Upper lobe of right lung (tissue), 1 donor: ENCODE results near the gene SLC30A2. TPM values are rescaled to one million over a fixed set of nuclear protein-coding genes. Genes with fewer than 3 reads are reported as not detected.

Experiments
- ATAC-seq: fragments of 200-7000 bp; cut with Tn5 transposase; one replicate; pipeline ENCODE4 v1.9.1; 2020; ENCODE audit warnings: mild to moderate bottlenecking, moderate library complexity
- DNase-seq: peaks from one replicate; pipeline ENCODE4 v3.0.0-alpha.2; 2020
- H3K27ac ChIP-seq: fragments of 200-600 bp; one replicate; pipeline ENCODE4 v1.8.0; 2022
- H3K27me3 ChIP-seq: fragments of 200-600 bp; one replicate; pipeline ENCODE4 v1.8.0; 2022; ENCODE audit warnings: mild to moderate bottlenecking
- H3K36me3 ChIP-seq: fragments of 200-600 bp; one replicate; pipeline ENCODE4 v1.8.0; 2022
- H3K4me1 ChIP-seq: fragments of 200-600 bp; one replicate; pipeline ENCODE4 v1.8.0; 2022
- H3K4me3 ChIP-seq: fragments of 200-600 bp; one replicate; pipeline ENCODE4 v1.8.0; 2022; ENCODE audit warnings: mild to moderate bottlenecking
- H3K9me3 ChIP-seq: fragments of 200-600 bp; one replicate; pipeline ENCODE4 v1.8.0; 2022
- CTCF ChIP-seq: fragments of 200-600 bp; IDR thresholded peaks from one replicate; pipeline ENCODE4 v1.8.0; 2022; ENCODE audit warnings: antibody characterized with exemption
- intact Hi-C: fragments of 100-400 bp; cut with DNase I; formaldehyde crosslinking; loops from one replicate; pipeline ENCODE4 v1.11.0; 2022
- total RNA-seq: library from RNA; stranded (reverse); fragmentation: NEBNext Ultra II Directional; extraction: Animal tissue kit (Norgen Biotek cat#: 25700); gene quantifications from one replicate; pipeline ENCODE4 v1.2.1, GENCODE V29; 2021
- donor health status: DM: no; HTN: yes; CAD: no; lungs with severe emphysema.

Gene SLC30A2
- total RNA-seq, 1 donor from 2014 or later, result not detected

GRCh38 chr1:26044414-26044813 lies 1.5 kb downstream of the SLC30A2 start:
- Histone ChIP-seq H3K4me1 (peaks cover 6% of the 10 kb centered on the region), H3K4me3 (no peak overlapping the region), H3K9me3 (no peaks in the 10 kb centered on the region), H3K36me3 (no peaks in the 10 kb centered on the region), H3K27me3 (peaks cover 57% of the 10 kb centered on the region), H3K27ac (no peak overlapping the region)
- intact Hi-C loops, result no loop called here
- no peak for TF ChIP-seq CTCF
- no peak for ATAC-seq
- DNase-seq, result no peak

GRCh38 chr1:26043765-26044164 lies 2.2 kb downstream of the SLC30A2 start:
- H3K9me3 ChIP-seq, result no peaks in the 10 kb centered on the region
- DNase-seq (no peak), ATAC-seq (no peak)
- H3K4me3 ChIP-seq, result no peak overlapping the region
- intact Hi-C loops, result no loop called here
- H3K36me3 ChIP-seq, result no peaks in the 10 kb centered on the region
- no peak for TF ChIP-seq CTCF
- H3K27me3 ChIP-seq, result peaks cover 57% of the 10 kb centered on the region
- H3K27ac ChIP-seq, result no peak overlapping the region
- H3K4me1 ChIP-seq, result peaks cover 6% of the 10 kb centered on the region

- Histone ChIP-seq H3K4me1 (peaks cover 6% of the 10 kb centered on the region), H3K27ac (no peak overlapping the region), H3K27me3 (peaks cover 45% of the 10 kb centered on the region), H3K9me3 (no peaks in the 10 kb centered on the region), H3K36me3 (no peaks in the 10 kb centered on the region), H3K4me3 (no peak overlapping the region)
- no peak for TF ChIP-seq CTCF
- ATAC-seq (no peak), DNase-seq (no peak)
- intact Hi-C loops, result no loop called here
These were observed 3.9 kb downstream of the SLC30A2 start for GRCh38 chr1:26041978-26042377.

GRCh38 chr1:26041401-26041800 lies 4.5 kb downstream of the SLC30A2 start:
- H3K27ac ChIP-seq, result no peak overlapping the region
- no peak for ATAC-seq
- H3K4me3 ChIP-seq, result no peak overlapping the region
- H3K27me3 ChIP-seq, result peaks cover 39% of the 10 kb centered on the region
- intact Hi-C loops, result no loop called here
- no peaks in the 10 kb centered on the region for H3K9me3 ChIP-seq
- DNase-seq, result no peak
- H3K36me3 ChIP-seq, result no peaks in the 10 kb centered on the region
- H3K4me1 ChIP-seq, result peaks cover 6% of the 10 kb centered on the region
- no peak for TF ChIP-seq CTCF

GRCh38 chr1:26038904-26039303 lies 7.0 kb downstream of the SLC30A2 start:
- Histone ChIP-seq H3K27ac (no peak overlapping the region), H3K4me1 (peaks cover 8% of the 10 kb centered on the region), H3K36me3 (no peaks in the 10 kb centered on the region), H3K27me3 (peaks cover 14% of the 10 kb centered on the region), H3K4me3 (no peak overlapping the region), H3K9me3 (no peaks in the 10 kb centered on the region)
- no peak for TF ChIP-seq CTCF
- DNase-seq (no peak), ATAC-seq (no peak)
- intact Hi-C loops, result no loop called here

- no peak overlapping the region for H3K27ac ChIP-seq
- no peak for ATAC-seq
- no peaks in the 10 kb centered on the region for H3K9me3 ChIP-seq
- intact Hi-C loops, result no loop called here
- H3K4me3 ChIP-seq, result no peak overlapping the region
- H3K4me1 ChIP-seq, result peaks cover 8% of the 10 kb centered on the region
- peaks cover 13% of the 10 kb centered on the region for H3K27me3 ChIP-seq
- H3K36me3 ChIP-seq, result no peaks in the 10 kb centered on the region
- no peak for DNase-seq
- TF ChIP-seq CTCF, result no peak
These were observed 7.4 kb downstream of the SLC30A2 start for GRCh38 chr1:26038477-26038876.
